ENCODE data around the gene FRRS1L.

FRRS1L gene

DNA sequence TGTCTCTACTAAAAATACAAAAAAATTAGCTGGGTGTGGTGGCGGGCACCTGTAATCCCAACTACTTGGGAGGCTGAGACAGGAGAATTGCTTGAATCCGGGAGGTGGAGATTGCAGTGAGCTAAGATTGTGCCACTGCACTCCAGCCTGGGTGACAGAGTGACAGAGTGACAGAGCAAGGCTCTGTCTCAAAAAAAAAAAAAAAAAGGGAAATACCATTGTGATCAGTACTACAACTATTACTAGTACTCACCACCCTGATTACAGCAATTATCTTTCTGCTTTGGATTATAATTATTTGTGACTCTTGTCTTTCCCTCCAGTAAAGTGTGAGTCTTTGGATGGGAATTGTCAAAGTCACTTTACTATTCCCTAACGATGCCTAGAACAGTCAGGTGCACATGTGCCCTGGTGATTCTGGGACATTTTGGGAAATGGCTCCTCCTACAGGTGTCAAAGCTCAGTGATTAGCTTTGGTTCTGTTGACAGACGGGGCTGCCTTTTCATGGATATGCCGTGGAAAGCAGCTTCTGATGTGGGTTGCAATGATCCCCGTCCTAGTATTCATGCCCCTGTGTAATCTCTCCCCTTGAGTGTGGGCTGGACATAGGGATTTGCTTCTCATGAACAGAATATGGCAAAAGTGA, 31.8 kb upstream of the FRRS1L start:
- no peaks in the 10 kb centered on the region for H3K9me3 ChIP-seq (ENCODE audit: low read depth, low read length)
- no peak overlapping the region for H3K27ac ChIP-seq
- TF ChIP-seq POLR2AphosphoS5 (IDR thresholded peaks at IDR 0.05; ENCODE audit: borderline replicate concordance, low read depth, low read length) (no peak), EZH2 (IDR thresholded peaks at IDR 0.05) (no peak), FOXP2 (optimal IDR thresholded peaks at IDR 0.05; ENCODE audit: control extremely low read depth, extremely low read length, insufficient read depth) (no peak)
- no peaks in the 10 kb centered on the region for H3K36me3 ChIP-seq (ENCODE audit: insufficient read depth, low read length)
- no peak for DNase-seq (ENCODE audit: low read depth, low spot score)
- no peak overlapping the region for H3K4me3 ChIP-seq
- H3K9ac ChIP-seq (ENCODE audit: insufficient read length) = no peak overlapping the region

DNA sequence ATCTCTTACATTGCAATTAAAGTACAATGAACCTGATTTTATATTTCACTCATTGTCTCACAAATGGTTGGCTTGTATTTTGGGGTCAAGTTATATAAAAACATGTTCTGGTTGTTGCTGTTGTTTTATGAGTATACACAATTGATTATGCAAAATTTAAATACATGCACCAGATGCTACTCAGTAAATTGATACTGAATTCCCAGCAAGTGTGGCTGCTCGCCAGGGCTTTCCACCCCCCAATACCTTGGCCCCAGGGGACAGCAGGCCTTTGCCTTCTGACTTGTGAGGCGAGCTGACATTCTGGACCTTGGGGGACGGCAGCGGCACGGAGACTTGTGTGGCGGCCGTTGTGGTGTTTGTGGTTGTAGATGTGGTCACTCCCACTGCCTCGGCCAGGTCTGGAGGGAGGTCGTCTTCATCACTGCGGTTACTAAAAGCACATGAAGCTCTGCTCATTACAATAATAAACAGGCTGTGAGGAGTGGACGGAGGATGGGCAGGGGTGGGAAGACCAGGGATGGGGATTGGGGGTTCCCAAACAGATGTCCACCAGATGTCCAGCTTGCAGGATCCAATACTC, 27.0 kb upstream of the FRRS1L start:
- H3K9ac ChIP-seq (ENCODE audit: insufficient read length) = no peak overlapping the region
- no peaks in the 10 kb centered on the region for H3K36me3 ChIP-seq (ENCODE audit: insufficient read depth, low read length)
- DNase-seq (ENCODE audit: low read depth, low spot score) = no peak
- no peak for TF ChIP-seq EZH2 (IDR thresholded peaks at IDR 0.05)
- no peak for TF ChIP-seq POLR2AphosphoS5 (IDR thresholded peaks at IDR 0.05; ENCODE audit: borderline replicate concordance, low read depth, low read length)
- TF ChIP-seq FOXP2 (optimal IDR thresholded peaks at IDR 0.05; ENCODE audit: control extremely low read depth, extremely low read length, insufficient read depth) = no peak
- no peaks in the 10 kb centered on the region for H3K9me3 ChIP-seq (ENCODE audit: low read depth, low read length)
- no peak overlapping the region for H3K4me3 ChIP-seq
- H3K27ac ChIP-seq = no peak overlapping the region

DNA sequence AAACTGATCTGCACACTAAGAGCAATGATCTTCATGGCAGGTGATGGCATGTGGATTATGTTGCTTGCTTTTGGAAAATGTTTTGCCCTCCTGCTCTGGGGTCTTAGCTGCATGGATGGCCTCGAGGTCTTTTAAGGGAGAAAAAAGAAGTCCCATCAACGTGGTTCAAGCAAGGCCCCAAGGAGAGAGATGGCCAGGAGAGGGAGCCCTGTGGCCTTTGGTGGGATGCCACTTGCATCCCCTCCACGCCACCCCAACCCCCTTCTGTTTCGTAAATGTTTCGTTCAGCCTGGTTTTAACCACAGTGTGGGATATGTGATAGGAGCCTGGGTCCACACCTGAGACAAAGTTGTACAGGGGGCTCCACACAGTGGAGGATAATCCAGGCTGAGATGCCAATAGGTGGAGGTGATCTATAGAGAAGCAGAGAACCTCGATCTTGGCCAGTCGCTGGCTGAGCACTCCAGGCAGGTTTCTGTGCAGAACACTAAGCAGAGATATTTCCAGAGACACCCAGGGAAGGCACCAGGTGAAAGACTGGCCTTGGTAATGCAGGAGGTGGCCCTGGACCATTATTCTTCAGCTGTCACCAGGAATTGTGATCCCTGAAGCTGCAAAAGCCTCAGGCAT, 25.8 kb upstream of the FRRS1L start:
- TF ChIP-seq EZH2 (IDR thresholded peaks at IDR 0.05) = no peak
- no peak for TF ChIP-seq FOXP2 (optimal IDR thresholded peaks at IDR 0.05; ENCODE audit: control extremely low read depth, extremely low read length, insufficient read depth)
- H3K36me3 ChIP-seq (ENCODE audit: insufficient read depth, low read length) = no peaks in the 10 kb centered on the region
- DNase-seq (ENCODE audit: low read depth, low spot score) = no peak
- no peak overlapping the region for H3K4me3 ChIP-seq
- no peak overlapping the region for H3K27ac ChIP-seq
- H3K9ac ChIP-seq (ENCODE audit: insufficient read length) = no peak overlapping the region
- no peaks in the 10 kb centered on the region for H3K9me3 ChIP-seq (ENCODE audit: low read depth, low read length)

DNA sequence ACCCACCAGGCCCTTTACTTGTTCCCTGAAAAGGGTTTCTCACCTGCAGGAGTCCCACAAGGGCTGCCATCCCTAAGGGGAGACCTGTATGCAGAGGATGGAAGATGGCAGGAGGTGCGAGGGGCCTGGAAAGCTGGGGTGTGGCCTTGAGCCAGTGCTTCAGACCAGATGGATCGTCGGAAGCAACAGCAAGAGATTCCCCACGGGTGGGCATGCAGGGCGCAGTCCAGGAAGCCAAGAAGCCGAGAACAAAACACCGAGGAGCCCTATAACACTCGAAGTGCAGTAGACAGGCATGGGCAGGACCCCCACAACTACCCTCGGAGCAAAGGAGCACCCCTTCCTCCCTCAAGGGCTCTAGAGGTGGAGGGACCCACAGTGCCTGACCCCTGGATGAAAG, 24.7 kb upstream of the FRRS1L start:
- Histone ChIP-seq H3K4me3 (no peak overlapping the region), H3K36me3 (ENCODE audit: insufficient read depth, low read length) (no peaks in the 10 kb centered on the region), H3K9me3 (ENCODE audit: low read depth, low read length) (no peaks in the 10 kb centered on the region), H3K9ac (ENCODE audit: insufficient read length) (no peak overlapping the region), H3K27ac (no peak overlapping the region)
- no peak for TF ChIP-seq EZH2 (IDR thresholded peaks at IDR 0.05)
- no peak for TF ChIP-seq FOXP2 (optimal IDR thresholded peaks at IDR 0.05; ENCODE audit: control extremely low read depth, extremely low read length, insufficient read depth)
- TF ChIP-seq POLR2AphosphoS5 (IDR thresholded peaks at IDR 0.05; ENCODE audit: borderline replicate concordance, low read depth, low read length) = no peak
- no peak for DNase-seq (ENCODE audit: low read depth, low spot score)

- DNase-seq (ENCODE audit: low read depth, low spot score) = no peak
- Histone ChIP-seq H3K36me3 (ENCODE audit: insufficient read depth, low read length) (no peaks in the 10 kb centered on the region), H3K9me3 (ENCODE audit: low read depth, low read length) (no peaks in the 10 kb centered on the region), H3K9ac (ENCODE audit: insufficient read length) (no peak overlapping the region), H3K4me3 (no peak overlapping the region), H3K27ac (no peak overlapping the region)
- no peak for TF ChIP-seq EZH2 (IDR thresholded peaks at IDR 0.05)
- TF ChIP-seq POLR2AphosphoS5 (IDR thresholded peaks at IDR 0.05; ENCODE audit: borderline replicate concordance, low read depth, low read length) = no peak
- TF ChIP-seq FOXP2 (optimal IDR thresholded peaks at IDR 0.05; ENCODE audit: control extremely low read depth, extremely low read length, insufficient read depth) = no peak
Measured at GRCh38 chr9:109190151-109190550, 23.1 kb upstream of the FRRS1L start.

GRCh38 chr9:109186857-109187520, 19.9 kb upstream of the FRRS1L start:
- Histone ChIP-seq H3K9ac (ENCODE audit: insufficient read length) (no peak overlapping the region), H3K27ac (no peak overlapping the region), H3K36me3 (ENCODE audit: insufficient read depth, low read length) (no peaks in the 10 kb centered on the region), H3K4me3 (no peak overlapping the region), H3K9me3 (ENCODE audit: low read depth, low read length) (no peaks in the 10 kb centered on the region)
- TF ChIP-seq EZH2 (IDR thresholded peaks at IDR 0.05) = no peak
- no peak for TF ChIP-seq POLR2AphosphoS5 (IDR thresholded peaks at IDR 0.05; ENCODE audit: borderline replicate concordance, low read depth, low read length)
- DNase-seq (ENCODE audit: low read depth, low spot score) = no peak

DNA sequence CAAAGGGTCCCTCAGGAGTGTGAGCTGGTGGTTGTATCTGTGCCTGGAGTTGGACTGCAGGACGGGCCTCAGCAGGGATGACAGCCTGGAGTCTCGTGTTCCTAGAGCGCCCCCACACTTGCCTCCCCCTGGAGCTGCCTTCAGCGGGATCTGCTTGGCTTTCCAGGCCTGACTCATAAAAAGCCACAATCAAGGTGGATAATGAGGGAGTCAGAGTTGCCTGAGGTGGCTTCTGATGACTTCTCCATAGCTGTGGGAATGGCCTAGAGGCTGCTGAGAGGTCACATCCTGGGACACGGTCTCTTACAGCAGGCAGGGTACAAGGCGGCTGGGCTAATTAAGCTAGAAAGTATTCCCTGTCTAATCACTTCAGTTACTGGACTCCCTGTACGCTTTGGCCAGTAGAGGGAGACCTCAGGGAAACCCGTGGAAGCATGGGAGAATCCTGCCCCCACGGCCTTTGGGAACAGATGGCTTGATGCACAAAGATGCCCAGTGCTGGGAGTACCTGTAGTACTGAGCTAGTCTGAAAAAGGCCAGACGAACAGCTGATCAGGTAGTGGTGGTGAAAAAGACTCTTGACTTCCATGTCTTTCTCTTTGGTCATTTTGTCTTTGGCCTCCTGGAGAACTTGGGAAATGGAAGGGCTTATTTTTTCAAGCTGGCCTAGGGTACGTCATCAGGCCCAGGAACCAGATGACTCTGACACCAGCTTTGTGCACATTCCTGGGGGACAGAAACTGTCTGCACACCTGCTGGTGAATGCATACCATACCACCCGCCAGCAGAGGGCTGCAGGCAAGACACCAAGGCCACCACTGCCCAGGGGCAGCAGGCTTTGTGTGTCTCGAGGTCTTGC, 16.1 kb upstream of the FRRS1L start:
- Histone ChIP-seq H3K36me3 (ENCODE audit: insufficient read depth, low read length) (no peaks in the 10 kb centered on the region), H3K27ac (no peak overlapping the region), H3K4me3 (no peak overlapping the region), H3K9me3 (ENCODE audit: low read depth, low read length) (no peaks in the 10 kb centered on the region), H3K9ac (ENCODE audit: insufficient read length) (no peak overlapping the region)
- TF ChIP-seq POLR2AphosphoS5 (IDR thresholded peaks at IDR 0.05; ENCODE audit: borderline replicate concordance, low read depth, low read length) = no peak
- no peak for TF ChIP-seq FOXP2 (optimal IDR thresholded peaks at IDR 0.05; ENCODE audit: control extremely low read depth, extremely low read length, insufficient read depth)
- TF ChIP-seq EZH2 (IDR thresholded peaks at IDR 0.05) = no peak
- DNase-seq (ENCODE audit: low read depth, low spot score) = no peak

DNA sequence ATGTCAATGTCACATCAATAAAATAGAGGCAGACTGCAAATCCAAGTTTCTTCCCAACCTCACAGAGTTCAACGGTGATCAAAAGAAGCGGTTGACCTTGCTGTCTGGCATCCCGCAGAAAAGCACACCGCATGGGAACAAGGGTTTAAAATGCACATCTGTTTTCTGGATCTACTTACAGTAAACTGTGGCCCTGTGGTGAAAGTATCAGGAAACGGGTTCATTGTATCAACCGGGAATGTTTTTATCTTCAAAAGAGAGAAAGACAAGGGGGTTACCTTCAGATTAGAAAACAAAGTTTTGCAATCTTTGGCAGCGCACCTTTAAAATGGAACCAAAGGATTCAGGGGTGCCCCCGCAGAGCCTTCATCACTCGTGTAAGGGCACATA, 15.5 kb upstream of the FRRS1L start:
- no peak for DNase-seq (ENCODE audit: low read depth, low spot score)
- Histone ChIP-seq H3K9me3 (ENCODE audit: low read depth, low read length) (no peaks in the 10 kb centered on the region), H3K36me3 (ENCODE audit: insufficient read depth, low read length) (no peaks in the 10 kb centered on the region), H3K9ac (ENCODE audit: insufficient read length) (no peak overlapping the region), H3K27ac (no peak overlapping the region), H3K4me3 (no peak overlapping the region)
- TF ChIP-seq POLR2AphosphoS5 (IDR thresholded peaks at IDR 0.05; ENCODE audit: borderline replicate concordance, low read depth, low read length) = no peak
- no peak for TF ChIP-seq EZH2 (IDR thresholded peaks at IDR 0.05)
- no peak for TF ChIP-seq FOXP2 (optimal IDR thresholded peaks at IDR 0.05; ENCODE audit: control extremely low read depth, extremely low read length, insufficient read depth)
